Urothelium cell line (cell line): Measurements from ENCODE around the gene XXYLT1.

Experiments used
- DNase-seq: peaks from one replicate; pipeline ENCODE4 v3.0.0; 2011; ENCODE audit warnings: low spot score, mixed read lengths
- FAIRE-seq: peaks from 2 replicates; lab custom pipeline; 2011; peaks lifted over from hg19 to GRCh38; lab: Jason Lieb, UNC

XXYLT1 gene

GRCh38 chr3:195155570-195156241, 115.3 kb downstream of the XXYLT1 start:
- DNase-seq, result no peak
- FAIRE-seq, result no peak

- no peak for FAIRE-seq
- DNase-seq, result peak; percentile 70
These were observed 116.0 kb downstream of the XXYLT1 start for GRCh38 chr3:195154793-195155535.

GRCh38 chr3:195154111-195154791, 116.7 kb downstream of the XXYLT1 start:
- DNase-seq (no peak), FAIRE-seq (no peak)

GRCh38 chr3:195153653-195154052, 117.3 kb downstream of the XXYLT1 start:
- FAIRE-seq, result no peak
- no peak for DNase-seq

GRCh38 chr3:195153130-195153529, 117.8 kb downstream of the XXYLT1 start:
- FAIRE-seq (no peak), DNase-seq (no peak)

- no peak for FAIRE-seq
- DNase-seq, result peak; percentile 26
These were observed 119.0 kb downstream of the XXYLT1 start for GRCh38 chr3:195151866-195152541.

- DNase-seq (no peak), FAIRE-seq (no peak)
These were observed 119.6 kb downstream of the XXYLT1 start for GRCh38 chr3:195151402-195151801.

- FAIRE-seq (no peak), DNase-seq (no peak)
These were observed 120.5 kb downstream of the XXYLT1 start for GRCh38 chr3:195150181-195151118.

- no peak for DNase-seq
- no peak for FAIRE-seq
These were observed 121.5 kb downstream of the XXYLT1 start for GRCh38 chr3:195149292-195150030.

- DNase-seq (no peak), FAIRE-seq (no peak)
These were observed 122.4 kb downstream of the XXYLT1 start for GRCh38 chr3:195148549-195148948.

- no peak for FAIRE-seq
- no peak for DNase-seq
These were observed 123.3 kb downstream of the XXYLT1 start for GRCh38 chr3:195147649-195148080.

GRCh38 chr3:195146131-195146530, 124.8 kb downstream of the XXYLT1 start:
- DNase-seq (no peak), FAIRE-seq (no peak)

- DNase-seq (no peak), FAIRE-seq (no peak)
These were observed 125.4 kb downstream of the XXYLT1 start for GRCh38 chr3:195145579-195145978.

- FAIRE-seq (no peak), DNase-seq (no peak)
These were observed 127.7 kb downstream of the XXYLT1 start for GRCh38 chr3:195143221-195143620.

- DNase-seq, result no peak
- FAIRE-seq, result no peak
These were observed 128.4 kb downstream of the XXYLT1 start for GRCh38 chr3:195142519-195142918.

GRCh38 chr3:195140816-195141793, 129.9 kb downstream of the XXYLT1 start:
- DNase-seq (no peak), FAIRE-seq (no peak)

GRCh38 chr3:195140410-195140809, 130.5 kb downstream of the XXYLT1 start:
- no peak for DNase-seq
- FAIRE-seq, result no peak

- FAIRE-seq (no peak), DNase-seq (peak; percentile 31)
These were observed 131.1 kb downstream of the XXYLT1 start for GRCh38 chr3:195139876-195140240.
